Measurements from ENCODE around the gene PROK1. TPM values are rescaled to one million over a fixed set of nuclear protein-coding genes. Genes with fewer than 3 reads are reported as not detected.
"Not testable (repeated sequence)": the region's sequence is repeated elsewhere in the genome, so short reads cannot be mapped to it uniquely, and the experiment has no call there.

PROK1 gene
- total and polyA plus RNA-seq, 2 experiments from 2014 or later: not detected

DNA sequence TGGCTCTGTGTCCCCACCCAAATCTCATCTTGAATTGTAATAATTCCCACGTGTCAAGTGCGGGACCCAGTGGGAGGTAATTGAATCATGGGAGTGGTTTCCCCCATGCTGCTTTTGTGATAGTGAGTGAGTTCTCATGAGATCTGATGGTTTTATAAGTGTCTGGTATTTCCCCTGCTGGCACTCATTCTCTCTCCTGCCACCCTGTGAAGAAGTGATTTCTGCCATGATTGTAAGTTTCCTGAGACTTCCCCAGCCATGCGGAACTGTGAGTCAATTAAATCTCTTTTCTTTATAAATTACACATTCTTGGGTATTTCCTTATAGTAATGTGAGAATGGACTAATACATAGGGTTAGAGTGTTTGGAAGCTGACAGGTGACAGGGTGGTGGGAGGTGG, 11.1 kb upstream of the PROK1 start:
- H3K79me2 ChIP-seq (replicated peaks; ENCODE audit: insufficient read depth); H3K9me2 ChIP-seq (ENCODE audit: insufficient read depth); H3K4me3 Mint-ChIP-seq; H3K9me3 Mint-ChIP-seq; DNase-seq (ENCODE audit: low spot score); H3K27ac ChIP-seq (ENCODE audit: low read depth); H4K20me1 ChIP-seq (replicated peaks; ENCODE audit: insufficient read depth); H3F3A ChIP-seq (replicated peaks; ENCODE audit: low read depth); H3K36me3 Mint-ChIP-seq (ENCODE audit: low read depth); ATAC-seq; H3K4me3 ChIP-seq; H3K27me3 ChIP-seq (ENCODE audit: insufficient read depth); H3K27ac Mint-ChIP-seq; H2AFZ ChIP-seq; H3K36me3 ChIP-seq (ENCODE audit: insufficient read depth); H3K4me1 ChIP-seq (ENCODE audit: insufficient read depth); H3K4me1 Mint-ChIP-seq; H3K4me2 ChIP-seq: not testable (repeated sequence)
- H3K27me3 Mint-ChIP-seq (ENCODE audit: insufficient read depth, low read depth, poor library complexity): peaks cover 11% of the 10 kb centered on the region

DNA sequence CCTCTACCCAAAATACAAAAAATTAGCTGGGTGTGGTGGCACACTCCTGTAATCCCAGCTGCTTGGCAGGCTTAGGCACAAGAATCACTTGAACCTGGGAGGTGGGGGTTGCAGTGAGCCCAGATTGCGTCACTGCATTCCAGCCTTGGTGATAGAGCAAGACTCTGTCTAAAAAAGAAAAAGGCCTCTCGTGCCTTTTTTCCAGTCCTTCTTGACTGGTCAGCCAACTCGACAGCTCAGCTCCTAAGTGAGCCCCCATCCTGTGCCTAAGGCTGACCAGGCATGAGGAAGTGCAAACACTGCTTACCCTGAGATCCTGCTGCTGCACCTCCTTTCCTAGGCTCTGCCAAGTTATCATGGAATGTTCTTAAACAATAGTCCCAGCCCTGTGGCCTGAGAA, 10.1 kb upstream of the PROK1 start:
- H3K4me1 ChIP-seq (ENCODE audit: insufficient read depth): no peaks in the 10 kb centered on the region
- no peak overlapping the region for H3K27ac ChIP-seq (ENCODE audit: low read depth)
- ATAC-seq (no peak), DNase-seq (ENCODE audit: low spot score) (no peak)
- no peaks in the 10 kb centered on the region for H3K9me2 ChIP-seq (ENCODE audit: insufficient read depth)
- H3K4me3 ChIP-seq: no peak overlapping the region
- no peaks in the 10 kb centered on the region for H4K20me1 ChIP-seq (replicated peaks; ENCODE audit: insufficient read depth)
- Mint-ChIP-seq H3K9me3 (no peaks in the 10 kb centered on the region; the same call in 2 of the 3 replicates), H3K27ac (no peak overlapping the region), H3K36me3 (ENCODE audit: low read depth) (no peaks in the 10 kb centered on the region), H3K27me3 (ENCODE audit: insufficient read depth, low read depth, poor library complexity) (peaks cover 11% of the 10 kb centered on the region), H3K4me3 (no peak overlapping the region), H3K4me1 (peaks cover 3% of the 10 kb centered on the region; the same call in 1 of the 3 replicates)
- no peaks in the 10 kb centered on the region for H3K36me3 ChIP-seq (ENCODE audit: insufficient read depth)
- H2AFZ ChIP-seq: no peak overlapping the region; the same call in 1 of the 2 replicates
- H3F3A ChIP-seq (replicated peaks; ENCODE audit: low read depth): no peaks in the 10 kb centered on the region
- H3K27me3 ChIP-seq (ENCODE audit: insufficient read depth): no peaks in the 10 kb centered on the region
- no peak overlapping the region for H3K4me2 ChIP-seq
- no peaks in the 10 kb centered on the region for H3K79me2 ChIP-seq (replicated peaks; ENCODE audit: insufficient read depth)
- TF ChIP-seq ZNF331 (CRISPR knock-in tag; IDR thresholded peaks at IDR 0.05; ENCODE audit: low read depth): no peak
- TF ChIP-seq, protein P1, sequence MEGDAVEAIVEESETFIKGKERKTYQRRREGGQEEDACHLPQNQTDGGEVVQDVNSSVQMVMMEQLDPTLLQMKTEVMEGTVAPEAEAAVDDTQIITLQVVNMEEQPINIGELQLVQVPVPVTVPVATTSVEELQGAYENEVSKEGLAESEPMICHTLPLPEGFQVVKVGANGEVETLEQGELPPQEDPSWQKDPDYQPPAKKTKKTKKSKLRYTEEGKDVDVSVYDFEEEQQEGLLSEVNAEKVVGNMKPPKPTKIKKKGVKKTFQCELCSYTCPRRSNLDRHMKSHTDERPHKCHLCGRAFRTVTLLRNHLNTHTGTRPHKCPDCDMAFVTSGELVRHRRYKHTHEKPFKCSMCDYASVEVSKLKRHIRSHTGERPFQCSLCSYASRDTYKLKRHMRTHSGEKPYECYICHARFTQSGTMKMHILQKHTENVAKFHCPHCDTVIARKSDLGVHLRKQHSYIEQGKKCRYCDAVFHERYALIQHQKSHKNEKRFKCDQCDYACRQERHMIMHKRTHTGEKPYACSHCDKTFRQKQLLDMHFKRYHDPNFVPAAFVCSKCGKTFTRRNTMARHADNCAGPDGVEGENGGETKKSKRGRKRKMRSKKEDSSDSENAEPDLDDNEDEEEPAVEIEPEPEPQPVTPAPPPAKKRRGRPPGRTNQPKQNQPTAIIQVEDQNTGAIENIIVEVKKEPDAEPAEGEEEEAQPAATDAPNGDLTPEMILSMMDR (conservative IDR thresholded peaks at IDR 0.05; ENCODE audit: low read depth in 2 of 2): no peak
- no peak for TF ChIP-seq EZH2phosphoT487 (IDR thresholded peaks at IDR 0.05; ENCODE audit: unreplicated experiment)
- TF ChIP-seq, protein P2, sequence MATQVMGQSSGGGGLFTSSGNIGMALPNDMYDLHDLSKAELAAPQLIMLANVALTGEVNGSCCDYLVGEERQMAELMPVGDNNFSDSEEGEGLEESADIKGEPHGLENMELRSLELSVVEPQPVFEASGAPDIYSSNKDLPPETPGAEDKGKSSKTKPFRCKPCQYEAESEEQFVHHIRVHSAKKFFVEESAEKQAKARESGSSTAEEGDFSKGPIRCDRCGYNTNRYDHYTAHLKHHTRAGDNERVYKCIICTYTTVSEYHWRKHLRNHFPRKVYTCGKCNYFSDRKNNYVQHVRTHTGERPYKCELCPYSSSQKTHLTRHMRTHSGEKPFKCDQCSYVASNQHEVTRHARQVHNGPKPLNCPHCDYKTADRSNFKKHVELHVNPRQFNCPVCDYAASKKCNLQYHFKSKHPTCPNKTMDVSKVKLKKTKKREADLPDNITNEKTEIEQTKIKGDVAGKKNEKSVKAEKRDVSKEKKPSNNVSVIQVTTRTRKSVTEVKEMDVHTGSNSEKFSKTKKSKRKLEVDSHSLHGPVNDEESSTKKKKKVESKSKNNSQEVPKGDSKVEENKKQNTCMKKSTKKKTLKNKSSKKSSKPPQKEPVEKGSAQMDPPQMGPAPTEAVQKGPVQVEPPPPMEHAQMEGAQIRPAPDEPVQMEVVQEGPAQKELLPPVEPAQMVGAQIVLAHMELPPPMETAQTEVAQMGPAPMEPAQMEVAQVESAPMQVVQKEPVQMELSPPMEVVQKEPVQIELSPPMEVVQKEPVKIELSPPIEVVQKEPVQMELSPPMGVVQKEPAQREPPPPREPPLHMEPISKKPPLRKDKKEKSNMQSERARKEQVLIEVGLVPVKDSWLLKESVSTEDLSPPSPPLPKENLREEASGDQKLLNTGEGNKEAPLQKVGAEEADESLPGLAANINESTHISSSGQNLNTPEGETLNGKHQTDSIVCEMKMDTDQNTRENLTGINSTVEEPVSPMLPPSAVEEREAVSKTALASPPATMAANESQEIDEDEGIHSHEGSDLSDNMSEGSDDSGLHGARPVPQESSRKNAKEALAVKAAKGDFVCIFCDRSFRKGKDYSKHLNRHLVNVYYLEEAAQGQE (IDR thresholded peaks at IDR 0.05; ENCODE audit: unreplicated experiment): no peak
- TF ChIP-seq EZH2 (IDR thresholded peaks at IDR 0.05; ENCODE audit: low read depth, unreplicated experiment): no peak
- TF ChIP-seq JUNB (IDR thresholded peaks at IDR 0.05; ENCODE audit: unreplicated experiment): no peak
- TF ChIP-seq POLR2AphosphoS5 (IDR thresholded peaks at IDR 0.05; ENCODE audit: low read depth): no peak
- TF ChIP-seq NANOG (IDR thresholded peaks at IDR 0.05; ENCODE audit: borderline replicate concordance): no peak
- TF ChIP-seq STAT1 (IDR thresholded peaks at IDR 0.05; ENCODE audit: unreplicated experiment): no peak
- TF ChIP-seq ZNF114 (CRISPR knock-in tag; IDR thresholded peaks at IDR 0.05): no peak
- no peak for TF ChIP-seq CREB1 (CRISPR knock-in tag; IDR thresholded peaks at IDR 0.05; ENCODE audit: low read depth)
- TF ChIP-seq, protein P3, sequence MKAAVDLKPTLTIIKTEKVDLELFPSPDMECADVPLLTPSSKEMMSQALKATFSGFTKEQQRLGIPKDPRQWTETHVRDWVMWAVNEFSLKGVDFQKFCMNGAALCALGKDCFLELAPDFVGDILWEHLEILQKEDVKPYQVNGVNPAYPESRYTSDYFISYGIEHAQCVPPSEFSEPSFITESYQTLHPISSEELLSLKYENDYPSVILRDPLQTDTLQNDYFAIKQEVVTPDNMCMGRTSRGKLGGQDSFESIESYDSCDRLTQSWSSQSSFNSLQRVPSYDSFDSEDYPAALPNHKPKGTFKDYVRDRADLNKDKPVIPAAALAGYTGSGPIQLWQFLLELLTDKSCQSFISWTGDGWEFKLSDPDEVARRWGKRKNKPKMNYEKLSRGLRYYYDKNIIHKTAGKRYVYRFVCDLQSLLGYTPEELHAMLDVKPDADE (IDR thresholded peaks at IDR 0.05): no peak
